Epithelial cell of esophagus (primary cell): Measurements from ENCODE around the gene DHRSX.
"Not testable (repeated sequence)": the region's sequence is repeated elsewhere in the genome, so short reads cannot be mapped to it uniquely, and the experiment has no call there.

Source experiments
- DNase-seq: peaks from one replicate; pipeline ENCODE4 v3.0.0; 2010; ENCODE audit warnings: low read depth
- H3K4me3 ChIP-seq: 2 replicates; pipeline ENCODE4 v1.5.1; 2011; ENCODE audit warnings: mild to moderate bottlenecking, low read length, control low read depth
- TF ChIP-seq, protein P1 (sequence below): IDR thresholded peaks from 2 replicates; pipeline ENCODE4 v1.5.1; 2011; ENCODE audit warnings: low read depth, mild to moderate bottlenecking, low read length, control low read depth, inconsistent platforms; ENCODE audit not compliant: insufficient read depth; ENCODE audit errors: missing control alignments

DHRSX gene

DNA sequence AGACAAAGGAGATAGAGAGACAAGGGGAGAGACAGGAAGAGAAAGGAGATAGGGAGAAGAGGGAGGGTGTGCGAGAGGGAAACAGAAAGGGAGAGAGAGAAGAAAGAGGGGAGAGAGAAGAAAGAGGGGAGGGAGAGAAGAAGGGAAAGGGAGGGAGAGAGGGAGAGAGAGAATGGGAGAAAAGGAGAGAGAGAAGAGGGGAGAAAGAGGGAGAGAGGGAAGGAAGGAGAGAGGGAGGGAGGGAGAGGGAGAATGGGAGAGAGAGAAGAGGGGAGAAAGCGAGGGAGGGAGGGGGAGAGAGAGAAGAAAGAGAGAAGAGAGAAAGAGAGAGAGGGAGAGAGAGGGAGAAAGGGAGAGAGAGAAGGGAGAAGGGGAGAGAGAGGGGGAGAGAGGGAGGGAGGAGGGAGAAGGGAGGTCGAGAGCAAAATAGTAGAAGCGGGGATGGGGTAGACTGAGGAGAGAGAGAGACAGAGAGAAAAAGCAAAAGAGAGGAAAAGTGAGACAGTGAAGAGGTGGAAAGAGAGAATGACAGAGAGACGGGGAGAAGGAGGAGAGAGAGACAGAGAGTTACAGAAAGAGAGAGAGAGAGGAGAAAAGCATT lies 218.2 kb downstream of the DHRSX start:
- TF ChIP-seq, protein P1, sequence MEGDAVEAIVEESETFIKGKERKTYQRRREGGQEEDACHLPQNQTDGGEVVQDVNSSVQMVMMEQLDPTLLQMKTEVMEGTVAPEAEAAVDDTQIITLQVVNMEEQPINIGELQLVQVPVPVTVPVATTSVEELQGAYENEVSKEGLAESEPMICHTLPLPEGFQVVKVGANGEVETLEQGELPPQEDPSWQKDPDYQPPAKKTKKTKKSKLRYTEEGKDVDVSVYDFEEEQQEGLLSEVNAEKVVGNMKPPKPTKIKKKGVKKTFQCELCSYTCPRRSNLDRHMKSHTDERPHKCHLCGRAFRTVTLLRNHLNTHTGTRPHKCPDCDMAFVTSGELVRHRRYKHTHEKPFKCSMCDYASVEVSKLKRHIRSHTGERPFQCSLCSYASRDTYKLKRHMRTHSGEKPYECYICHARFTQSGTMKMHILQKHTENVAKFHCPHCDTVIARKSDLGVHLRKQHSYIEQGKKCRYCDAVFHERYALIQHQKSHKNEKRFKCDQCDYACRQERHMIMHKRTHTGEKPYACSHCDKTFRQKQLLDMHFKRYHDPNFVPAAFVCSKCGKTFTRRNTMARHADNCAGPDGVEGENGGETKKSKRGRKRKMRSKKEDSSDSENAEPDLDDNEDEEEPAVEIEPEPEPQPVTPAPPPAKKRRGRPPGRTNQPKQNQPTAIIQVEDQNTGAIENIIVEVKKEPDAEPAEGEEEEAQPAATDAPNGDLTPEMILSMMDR = no peak
- DNase-seq = no peak
- no peak overlapping the region for H3K4me3 ChIP-seq

DNA sequence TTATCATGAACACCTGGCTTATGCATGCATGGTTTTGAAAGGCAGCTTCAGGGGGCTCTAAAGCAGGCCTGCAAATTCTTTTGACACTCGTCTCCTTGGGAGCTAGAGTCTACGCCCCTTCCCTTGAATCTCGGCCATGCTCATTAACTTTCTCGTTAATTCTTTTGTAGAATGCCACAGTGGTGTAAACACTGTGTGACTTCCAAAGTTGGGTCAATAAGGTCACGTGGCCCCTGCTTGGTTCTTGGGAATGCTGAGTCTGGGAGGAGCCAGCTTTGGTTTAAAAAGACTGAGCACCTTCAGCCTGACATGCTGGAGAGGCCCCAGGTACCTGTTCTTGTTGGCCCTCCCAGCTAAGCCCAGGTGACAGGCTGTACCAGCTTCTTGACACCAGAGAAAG lies 228.4 kb downstream of the DHRSX start:
- no peak overlapping the region for H3K4me3 ChIP-seq
- TF ChIP-seq, protein P1 = no peak
- no peak for DNase-seq

DNA sequence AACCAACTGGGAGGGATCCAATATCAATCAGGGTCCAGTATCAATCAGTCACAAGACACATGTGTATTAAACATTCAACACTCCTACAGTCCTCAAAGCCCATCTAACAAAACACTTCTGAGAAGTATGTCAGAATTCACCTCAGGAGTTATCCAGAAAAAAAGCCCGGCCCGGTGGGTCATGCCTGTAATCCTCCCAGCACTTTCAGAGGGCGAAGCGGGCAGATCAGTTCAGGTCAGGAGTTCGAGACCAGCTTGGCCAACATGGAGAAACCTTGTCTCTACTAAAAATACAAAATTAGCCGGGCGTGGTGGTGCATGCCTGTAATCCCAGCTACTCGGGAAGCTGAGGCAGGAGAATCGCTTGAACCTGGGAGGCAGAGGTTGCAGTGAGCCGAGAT lies 229.2 kb downstream of the DHRSX start:
- not testable (repeated sequence) for H3K4me3 ChIP-seq, DNase-seq

DNA sequence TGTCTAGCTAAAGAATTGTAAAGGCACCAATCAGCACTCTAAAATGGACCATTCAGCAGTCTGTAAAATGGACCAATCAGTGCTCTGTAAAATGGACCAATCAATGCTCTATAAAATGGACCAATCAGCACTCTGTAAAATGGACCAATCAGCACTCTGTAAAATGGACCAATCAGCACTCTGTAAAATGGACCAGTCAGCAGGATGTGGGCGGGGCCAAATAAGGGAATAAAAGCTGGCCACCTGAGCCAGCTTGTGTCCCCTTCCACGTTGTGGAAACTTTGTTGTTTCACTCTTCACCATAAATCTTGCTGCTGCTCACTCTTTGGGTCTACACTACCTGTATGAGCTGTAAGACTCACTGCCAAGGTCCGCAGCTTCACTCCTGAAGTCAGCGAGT lies 230.0 kb downstream of the DHRSX start:
- H3K4me3 ChIP-seq, DNase-seq: not testable (repeated sequence)

DNA sequence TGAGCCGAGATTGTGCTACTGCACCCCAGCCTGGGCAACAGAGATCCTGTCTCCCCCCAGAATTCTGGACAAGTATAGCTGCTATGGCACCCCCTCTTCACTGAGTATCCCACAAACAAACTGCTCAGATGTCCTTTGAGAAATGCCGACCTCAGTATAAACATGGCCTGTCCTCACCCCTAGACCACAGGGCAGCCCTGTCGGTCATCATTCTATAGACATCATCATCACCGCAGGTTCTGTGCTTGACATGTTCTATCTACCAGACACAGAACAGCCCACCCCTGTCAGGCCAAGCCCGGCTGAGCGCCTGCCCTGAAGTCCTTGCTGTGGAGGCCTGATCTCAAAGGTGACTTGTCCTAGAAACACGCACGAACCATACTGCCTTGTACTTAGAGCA lies 232.9 kb downstream of the DHRSX start:
- TF ChIP-seq, protein P1 = no peak
- no peak for DNase-seq
- no peak overlapping the region for H3K4me3 ChIP-seq

DNA sequence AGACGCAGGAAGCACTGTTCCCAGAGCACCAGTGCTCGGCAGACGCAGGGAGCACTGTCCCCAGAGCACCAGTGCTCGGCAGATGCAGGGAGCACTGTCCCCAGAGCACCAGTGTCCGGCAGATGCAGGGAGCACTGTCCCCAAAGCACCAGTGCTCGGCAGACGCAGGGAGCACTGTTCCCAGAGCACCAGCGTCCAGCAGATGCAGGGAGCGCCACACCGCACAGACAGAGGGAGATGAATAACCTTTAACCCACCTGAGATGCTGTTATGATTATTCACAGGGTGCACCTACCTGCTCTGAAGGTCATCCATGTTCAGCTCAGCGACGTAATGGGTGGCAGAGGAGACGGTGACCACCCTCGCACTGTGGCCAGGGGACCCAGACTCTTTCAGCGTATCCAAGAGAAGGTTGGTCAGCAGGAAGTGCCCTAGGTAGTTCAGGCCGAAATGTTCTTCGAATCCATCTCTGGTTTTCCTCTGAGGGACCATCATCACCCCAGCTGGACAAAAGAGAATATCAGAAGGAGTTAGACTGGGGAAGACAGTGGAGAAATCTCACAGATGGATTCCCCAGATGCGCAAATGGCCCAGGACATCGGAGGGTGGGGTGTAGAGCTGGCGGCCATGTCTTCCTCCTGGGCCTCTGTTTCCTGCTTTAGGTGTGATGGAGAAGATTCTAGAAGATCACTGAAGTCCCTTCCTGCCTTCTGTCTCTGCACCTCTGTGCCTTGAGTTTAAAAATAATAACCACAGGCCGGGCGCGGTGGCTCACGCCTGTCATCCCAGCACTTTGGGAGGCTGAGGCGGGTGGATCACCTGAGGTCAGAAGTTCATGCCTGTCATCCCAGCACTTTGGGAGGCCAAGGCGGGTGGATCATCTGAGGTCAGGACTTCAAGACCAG lies 234.1 kb downstream of the DHRSX start:
- TF ChIP-seq, protein P1 = no peak
- no peak overlapping the region for H3K4me3 ChIP-seq
- no peak for DNase-seq

DNA sequence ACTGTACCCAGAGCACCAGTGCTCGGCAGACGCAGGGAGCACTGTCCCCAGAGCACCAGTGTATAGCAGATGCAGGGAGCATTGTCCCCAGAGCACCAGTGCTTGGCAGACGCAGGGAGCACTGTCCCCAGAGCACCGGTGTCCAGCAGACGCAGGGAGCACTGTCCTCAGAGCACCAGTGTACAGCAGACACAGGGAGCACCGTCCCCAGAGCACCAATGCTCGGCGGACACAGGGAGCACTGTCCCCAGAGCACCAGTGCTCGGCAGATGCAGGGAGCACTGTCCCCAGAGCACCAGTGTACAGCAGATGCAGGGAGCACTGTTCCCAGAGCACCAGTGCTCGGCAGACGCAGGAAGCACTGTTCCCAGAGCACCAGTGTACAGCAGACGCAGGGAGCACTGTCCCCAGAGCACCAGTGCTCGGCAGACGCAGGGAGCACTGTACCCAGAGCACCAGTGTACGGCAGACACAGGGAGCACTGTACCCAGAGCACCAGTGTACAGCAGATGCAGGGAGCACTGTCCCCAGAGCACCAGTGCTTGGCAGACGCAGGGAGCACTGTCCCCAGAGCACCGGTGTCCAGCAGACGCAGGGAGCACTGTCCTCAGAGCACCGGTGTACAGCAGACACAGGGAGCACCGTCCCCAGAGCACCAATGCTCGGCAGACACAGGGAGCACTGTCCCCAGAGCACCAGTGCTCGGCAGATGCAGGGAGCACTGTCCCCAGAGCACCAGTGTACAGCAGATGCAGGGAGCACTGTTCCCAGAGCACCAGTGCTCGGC lies 234.9 kb downstream of the DHRSX start:
- H3K4me3 ChIP-seq, DNase-seq: not testable (repeated sequence)

DNA sequence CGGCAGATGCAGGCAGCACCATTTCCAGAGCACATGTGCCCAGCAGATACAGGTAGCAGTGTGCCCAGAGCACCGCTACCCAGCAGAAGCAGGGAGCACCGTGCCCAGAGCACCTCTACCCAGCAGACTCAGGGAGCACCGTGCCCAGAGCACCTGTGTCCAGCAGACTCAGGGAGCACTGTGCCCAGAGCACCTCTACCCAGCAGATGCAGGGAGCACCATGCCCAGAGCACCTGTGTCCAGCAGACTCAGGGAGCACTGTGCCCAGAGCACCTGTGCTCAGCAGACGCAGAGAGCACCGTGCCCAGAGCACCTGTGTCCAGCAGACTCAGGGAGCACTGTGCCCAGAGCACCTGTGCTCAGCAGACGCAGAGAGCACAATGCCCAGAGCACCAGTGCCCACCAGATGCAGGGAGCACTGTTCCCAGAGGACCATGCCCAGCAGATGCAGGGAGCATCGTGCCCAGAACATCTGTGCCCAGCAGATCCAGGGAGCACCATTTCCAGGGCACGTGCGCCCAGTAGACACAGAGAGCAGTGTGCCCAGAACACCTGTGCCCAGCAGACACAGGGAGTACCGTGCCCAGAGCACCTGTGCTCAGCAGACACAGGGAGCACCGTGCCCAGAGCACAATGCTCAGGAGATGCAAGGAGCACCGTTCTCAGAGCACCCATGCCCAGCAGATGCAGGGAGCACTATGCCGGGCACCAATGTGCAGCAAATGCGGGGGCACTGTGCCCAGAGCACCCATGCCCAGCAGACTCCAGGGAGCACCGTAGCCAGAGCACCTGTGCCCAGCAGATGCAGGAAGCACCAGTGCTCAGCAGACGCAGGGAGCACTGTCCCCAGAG lies 236.4 kb downstream of the DHRSX start:
- H3K4me3 ChIP-seq = no peak overlapping the region
- TF ChIP-seq, protein P1 = no peak
- DNase-seq = no peak
